K562 (cell line): ENCODE measurements around the gene CNOT4. TPM values are rescaled to one million over a fixed set of nuclear protein-coding genes. Genes with fewer than 3 reads are reported as not detected.

Experiments
- BCL6 ChIP-seq: fragments of 250-450 bp; sonication (Bioruptor Pico); IDR thresholded peaks from 2 replicates; pipeline ENCODE4 v1.4.0; 2020
- HMG20B ChIP-seq: fragments of 250-450 bp; sonication (Bioruptor Pico); IDR thresholded peaks from 2 replicates; pipeline ENCODE4 v1.5.0; 2021; ENCODE audit warnings: mild to moderate bottlenecking
- MAFG ChIP-seq: fragments of 450-650 bp; conservative IDR thresholded peaks from 2 replicates; pipeline ENCODE4 v1.6.1; 2016; ENCODE audit warnings: missing genetic modification characterization, missing compliant biosample characterization
- NBN ChIP-seq: fragments of 450-650 bp; IDR thresholded peaks from 2 replicates; pipeline ENCODE4 v1.6.1; 2016; ENCODE audit warnings: low read depth, mild to moderate bottlenecking
- PHB ChIP-seq: fragments of 250-450 bp; sonication (Bioruptor Pico); IDR thresholded peaks from 2 replicates; pipeline ENCODE4 v1.5.0; 2021
- PRPF4 ChIP-seq: fragments of 200-400 bp; formaldehyde crosslinking; IDR thresholded peaks from one replicate; pipeline ENCODE4 v1.6.1; 2017; ENCODE audit warnings: low read length, low read depth, mild to moderate bottlenecking; ENCODE audit not compliant: insufficient read depth, poor library complexity, severe bottlenecking
- STAG1 ChIP-seq: sonication (generic); formaldehyde crosslinking; IDR thresholded peaks from 2 replicates; pipeline ENCODE4 v1.5.0; 2020; ENCODE audit warnings: missing genetic modification reagents, borderline replicate concordance
- TCFL5 ChIP-seq: fragments of 250-450 bp; sonication (Bioruptor Pico); conservative IDR thresholded peaks from 2 replicates; pipeline ENCODE4 v1.6.1; 2021; ENCODE audit warnings: mild to moderate bottlenecking, moderate library complexity, matching md5 sums
- ZFX ChIP-seq: sonication (generic); formaldehyde crosslinking; IDR thresholded peaks from 2 replicates; pipeline ENCODE4 v1.8.0; 2022; ENCODE audit warnings: mild to moderate bottlenecking, missing genetic modification reagents, moderate library complexity
- ZNF3 ChIP-seq: fragments of 250-450 bp; sonication (Bioruptor Pico); IDR thresholded peaks from 2 replicates; pipeline ENCODE4 v1.5.0; 2021; ENCODE audit warnings: mild to moderate bottlenecking, moderate library complexity
- ZNF717 ChIP-seq: fragments of 250-450 bp; sonication (Bioruptor Pico); IDR thresholded peaks from 2 replicates; pipeline ENCODE4 v1.5.0; 2021
- ZNF830 ChIP-seq: fragments of 250-450 bp; sonication (Bioruptor Pico); IDR thresholded peaks from 2 replicates; pipeline ENCODE4 v1.5.0; 2021; ENCODE audit warnings: mild to moderate bottlenecking
- polyA plus RNA-seq, 8 experiments: library from polyadenylated mRNA; depleted of rRNA in 4 of 8; stranded (reverse) in 5 of 8; unstranded in 3 of 8; fragments of >200 nt; fragmentation: Nextera tagmentation in 2 of 8; fragmentation: Illumina TruSeq in 1 of 8; extraction: Ambion mirVana in 2 of 8; extraction: Trizol in 1 of 8; gene quantifications; 2 replicates each; pipeline versions ENCODE4 v1.2.1 to v1.2.3, GENCODE V29; 2011 to 2014; ENCODE audit warnings: inconsistent platforms in 1 of 8, missing spikeins in 1 of 8
- total RNA-seq, 7 experiments: library from RNA; depleted of rRNA in 6 of 7; stranded (reverse); fragments of >200 nt in 6 of 7; fragmentation: Illumina TruSeq in 2 of 7; extraction: Trizol in 2 of 7; gene quantifications; 2 replicates each; pipeline versions ENCODE4 v1.2.1 to v1.2.3, GENCODE V29; 2011 to 2021; ENCODE audit warnings: low replicate concordance in 1 of 7
- TF ChIP-seq, protein P1 (sequence below): fragments of 200-800 bp; sonication (Bioruptor generic); IDR thresholded peaks from 2 replicates; pipeline ENCODE4 v1.6.1; 2017; ENCODE audit warnings: missing genetic modification characterization, missing compliant biosample characterization
- TF ChIP-seq, protein P2 (sequence below), 2 experiments: fragments of 200-800 bp in 1 of 2; sonication (Bioruptor generic) in 1 of 2; sonication (generic) in 1 of 2; formaldehyde crosslinking in 1 of 2; IDR thresholded peaks in 1 of 2; conservative IDR thresholded peaks in 1 of 2; 2 replicates each; pipeline versions ENCODE4 v1.5.0 to v1.6.1; 2016 to 2020; ENCODE audit warnings: missing compliant biosample characterization in 1 of 2, missing genetic modification characterization in 1 of 2, missing genetic modification reagents in 1 of 2
- TF ChIP-seq, protein P3 (sequence below), 2 experiments: fragments of 450-650 bp in 1 of 2; sonication (generic) in 1 of 2; formaldehyde crosslinking in 1 of 2; IDR thresholded peaks in 1 of 2; conservative IDR thresholded peaks in 1 of 2; 2 replicates each; pipeline versions ENCODE4 v1.6.1 to v1.8.1; 2016 to 2023; ENCODE audit warnings: mild to moderate bottlenecking in 2 of 2, moderate library complexity in 2 of 2, inconsistent platforms in 1 of 2, missing genetic modification reagents in 1 of 2
- TF ChIP-seq, protein P4 (sequence below), 2 experiments: fragments of 450-650 bp in 1 of 2; sonication (generic) in 1 of 2; formaldehyde crosslinking; conservative IDR thresholded peaks; 2 replicates each; pipeline versions ENCODE4 v1.4.0 to v1.8.1; 2020 to 2022; ENCODE audit warnings: mild to moderate bottlenecking in 1 of 2, missing genetic modification reagents in 1 of 2
- TF ChIP-seq, protein P5 (sequence below): fragments of 450-650 bp; formaldehyde crosslinking; IDR thresholded peaks from 2 replicates; pipeline ENCODE4 v1.4.0; 2020; ENCODE audit warnings: mild to moderate bottlenecking

CNOT4 gene
- total and polyA plus RNA-seq, 9 of the 15 experiments (the other 6 are each of a cell fraction or from before 2014, with no cell fraction given) = 8.6 to 24.1 (median 15.4) TPM

DNA sequence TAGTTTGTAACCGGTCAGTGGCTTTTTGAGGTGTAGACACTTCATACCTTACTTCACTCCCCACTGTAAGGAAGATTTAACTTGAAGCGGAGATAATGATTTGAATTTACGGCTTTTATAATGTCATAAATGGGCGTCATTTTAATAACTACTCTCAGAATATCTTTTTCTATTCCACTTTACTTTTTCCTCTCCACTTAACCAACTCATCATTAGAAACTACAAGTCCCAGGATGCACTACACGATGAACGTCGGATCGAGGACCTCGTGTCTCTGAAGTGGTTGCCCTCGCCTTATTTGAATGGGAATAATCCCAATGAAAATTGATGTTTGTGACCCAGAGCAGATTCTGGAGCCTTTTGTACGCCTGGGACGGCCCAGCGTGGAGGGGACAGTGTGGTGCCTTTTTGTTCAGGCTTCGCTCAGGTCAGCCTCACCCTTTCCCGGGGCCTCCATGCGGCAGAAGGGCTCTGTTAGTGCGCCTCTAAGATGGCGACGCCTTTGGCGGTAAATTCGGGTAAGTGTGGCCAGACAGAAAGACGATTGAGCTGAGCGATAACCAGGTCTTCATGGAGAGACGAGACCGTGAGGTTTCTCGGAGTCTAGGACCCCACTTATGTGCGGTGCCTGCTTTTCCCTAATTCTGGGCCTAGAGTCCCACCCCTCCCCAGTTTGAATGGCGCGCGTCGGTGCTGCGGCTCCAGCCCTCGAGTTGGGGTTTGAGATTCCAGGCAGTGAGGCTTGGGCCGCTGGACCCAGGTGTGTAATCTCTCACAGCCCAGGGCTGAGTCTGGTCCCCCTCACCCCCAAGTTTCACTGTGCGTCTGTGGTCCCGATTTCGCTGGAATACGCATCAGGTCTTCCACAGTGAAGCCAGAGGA lies 47.8 kb upstream of the CNOT4 start, which contains the start of gene NUP205 (continued):
- TF ChIP-seq, protein P1, sequence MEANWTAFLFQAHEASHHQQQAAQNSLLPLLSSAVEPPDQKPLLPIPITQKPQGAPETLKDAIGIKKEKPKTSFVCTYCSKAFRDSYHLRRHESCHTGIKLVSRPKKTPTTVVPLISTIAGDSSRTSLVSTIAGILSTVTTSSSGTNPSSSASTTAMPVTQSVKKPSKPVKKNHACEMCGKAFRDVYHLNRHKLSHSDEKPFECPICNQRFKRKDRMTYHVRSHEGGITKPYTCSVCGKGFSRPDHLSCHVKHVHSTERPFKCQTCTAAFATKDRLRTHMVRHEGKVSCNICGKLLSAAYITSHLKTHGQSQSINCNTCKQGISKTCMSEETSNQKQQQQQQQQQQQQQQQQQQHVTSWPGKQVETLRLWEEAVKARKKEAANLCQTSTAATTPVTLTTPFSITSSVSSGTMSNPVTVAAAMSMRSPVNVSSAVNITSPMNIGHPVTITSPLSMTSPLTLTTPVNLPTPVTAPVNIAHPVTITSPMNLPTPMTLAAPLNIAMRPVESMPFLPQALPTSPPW (CRISPR knock-in tag) = peak; percentile 64
- TF ChIP-seq PHB (CRISPR knock-in tag) = 0 out of 2 replicates have a peak, but pooled peaks have one; percentile 90
- TF ChIP-seq, protein P2, sequence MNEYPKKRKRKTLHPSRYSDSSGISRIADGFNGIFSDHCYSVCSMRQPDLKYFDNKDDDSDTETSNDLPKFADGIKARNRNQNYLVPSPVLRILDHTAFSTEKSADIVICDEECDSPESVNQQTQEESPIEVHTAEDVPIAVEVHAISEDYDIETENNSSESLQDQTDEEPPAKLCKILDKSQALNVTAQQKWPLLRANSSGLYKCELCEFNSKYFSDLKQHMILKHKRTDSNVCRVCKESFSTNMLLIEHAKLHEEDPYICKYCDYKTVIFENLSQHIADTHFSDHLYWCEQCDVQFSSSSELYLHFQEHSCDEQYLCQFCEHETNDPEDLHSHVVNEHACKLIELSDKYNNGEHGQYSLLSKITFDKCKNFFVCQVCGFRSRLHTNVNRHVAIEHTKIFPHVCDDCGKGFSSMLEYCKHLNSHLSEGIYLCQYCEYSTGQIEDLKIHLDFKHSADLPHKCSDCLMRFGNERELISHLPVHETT (CRISPR knock-in tag; conservative IDR thresholded peaks at IDR 0.05 in 1 of 2, IDR thresholded peaks at IDR 0.05 in 1 of 2) = peak in 1 of 2 experiments; percentile 89; a peak in 1 of 4 replicates
- TF ChIP-seq ZNF717 (CRISPR knock-in tag) = no peak
- no peak for TF ChIP-seq HMG20B (CRISPR knock-in tag)
- TF ChIP-seq PRPF4 = no peak
- no peak for TF ChIP-seq BCL6
- peak; percentile 99 for TF ChIP-seq ZFX (CRISPR knock-in tag)
- peak; percentile 75 for TF ChIP-seq NBN
- TF ChIP-seq STAG1 = no peak
- TF ChIP-seq, protein P3, sequence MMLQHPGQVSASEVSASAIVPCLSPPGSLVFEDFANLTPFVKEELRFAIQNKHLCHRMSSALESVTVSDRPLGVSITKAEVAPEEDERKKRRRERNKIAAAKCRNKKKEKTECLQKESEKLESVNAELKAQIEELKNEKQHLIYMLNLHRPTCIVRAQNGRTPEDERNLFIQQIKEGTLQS (IDR thresholded peaks at IDR 0.05) = no peak; the same call in 1 of the 2 replicates
- TF ChIP-seq, protein P3 (CRISPR knock-in tag; conservative IDR thresholded peaks at IDR 0.05) = peak; percentile 93
- no peak for TF ChIP-seq MAFG (tag)
- TF ChIP-seq, protein P4, sequence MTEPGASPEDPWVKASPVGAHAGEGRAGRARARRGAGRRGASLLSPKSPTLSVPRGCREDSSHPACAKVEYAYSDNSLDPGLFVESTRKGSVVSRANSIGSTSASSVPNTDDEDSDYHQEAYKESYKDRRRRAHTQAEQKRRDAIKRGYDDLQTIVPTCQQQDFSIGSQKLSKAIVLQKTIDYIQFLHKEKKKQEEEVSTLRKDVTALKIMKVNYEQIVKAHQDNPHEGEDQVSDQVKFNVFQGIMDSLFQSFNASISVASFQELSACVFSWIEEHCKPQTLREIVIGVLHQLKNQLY (CRISPR knock-in tag; conservative IDR thresholded peaks at IDR 0.05) = peak; percentile 20 to 65; a peak in 1 of 4 replicates
- no peak for TF ChIP-seq ZNF3 (CRISPR knock-in tag)
- TF ChIP-seq TCFL5 = no peak
- TF ChIP-seq, protein P5, sequence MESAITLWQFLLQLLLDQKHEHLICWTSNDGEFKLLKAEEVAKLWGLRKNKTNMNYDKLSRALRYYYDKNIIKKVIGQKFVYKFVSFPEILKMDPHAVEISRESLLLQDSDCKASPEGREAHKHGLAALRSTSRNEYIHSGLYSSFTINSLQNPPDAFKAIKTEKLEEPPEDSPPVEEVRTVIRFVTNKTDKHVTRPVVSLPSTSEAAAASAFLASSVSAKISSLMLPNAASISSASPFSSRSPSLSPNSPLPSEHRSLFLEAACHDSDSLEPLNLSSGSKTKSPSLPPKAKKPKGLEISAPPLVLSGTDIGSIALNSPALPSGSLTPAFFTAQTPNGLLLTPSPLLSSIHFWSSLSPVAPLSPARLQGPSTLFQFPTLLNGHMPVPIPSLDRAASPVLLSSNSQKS (CRISPR knock-in tag) = no peak; the same call in 1 of the 2 replicates
- no peak for TF ChIP-seq ZNF830 (CRISPR knock-in tag)
